ENCODE measurements around the gene SIX1.

Gene SIX1

DNA sequence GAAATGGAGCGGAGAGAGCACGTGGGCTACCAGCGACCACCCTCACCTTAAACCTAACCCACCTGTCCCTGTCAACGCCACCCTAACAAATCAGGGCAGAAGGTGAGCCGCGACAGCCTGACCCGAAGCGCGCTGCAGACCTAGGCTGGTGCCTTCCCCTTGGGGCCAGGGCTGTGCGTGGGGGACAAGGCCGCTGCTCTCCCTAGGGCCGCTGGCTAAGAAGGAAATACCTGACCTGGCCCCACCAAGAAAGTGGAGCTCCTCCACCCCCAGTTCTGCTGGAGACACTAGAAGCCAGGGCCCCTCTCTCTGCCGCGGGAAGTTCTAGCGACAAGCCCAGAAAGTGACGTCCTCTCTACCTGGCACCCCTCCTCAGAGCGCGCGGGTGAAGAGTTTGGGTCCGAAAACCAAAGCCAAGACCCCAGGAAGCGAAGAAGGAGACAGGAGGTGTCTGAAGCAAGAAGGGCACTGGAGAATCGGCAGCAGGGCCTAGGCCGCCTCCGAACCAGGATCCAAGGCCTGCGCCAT is 7.5 kb downstream of the SIX1 start:
- no peak for DNase-seq

DNA sequence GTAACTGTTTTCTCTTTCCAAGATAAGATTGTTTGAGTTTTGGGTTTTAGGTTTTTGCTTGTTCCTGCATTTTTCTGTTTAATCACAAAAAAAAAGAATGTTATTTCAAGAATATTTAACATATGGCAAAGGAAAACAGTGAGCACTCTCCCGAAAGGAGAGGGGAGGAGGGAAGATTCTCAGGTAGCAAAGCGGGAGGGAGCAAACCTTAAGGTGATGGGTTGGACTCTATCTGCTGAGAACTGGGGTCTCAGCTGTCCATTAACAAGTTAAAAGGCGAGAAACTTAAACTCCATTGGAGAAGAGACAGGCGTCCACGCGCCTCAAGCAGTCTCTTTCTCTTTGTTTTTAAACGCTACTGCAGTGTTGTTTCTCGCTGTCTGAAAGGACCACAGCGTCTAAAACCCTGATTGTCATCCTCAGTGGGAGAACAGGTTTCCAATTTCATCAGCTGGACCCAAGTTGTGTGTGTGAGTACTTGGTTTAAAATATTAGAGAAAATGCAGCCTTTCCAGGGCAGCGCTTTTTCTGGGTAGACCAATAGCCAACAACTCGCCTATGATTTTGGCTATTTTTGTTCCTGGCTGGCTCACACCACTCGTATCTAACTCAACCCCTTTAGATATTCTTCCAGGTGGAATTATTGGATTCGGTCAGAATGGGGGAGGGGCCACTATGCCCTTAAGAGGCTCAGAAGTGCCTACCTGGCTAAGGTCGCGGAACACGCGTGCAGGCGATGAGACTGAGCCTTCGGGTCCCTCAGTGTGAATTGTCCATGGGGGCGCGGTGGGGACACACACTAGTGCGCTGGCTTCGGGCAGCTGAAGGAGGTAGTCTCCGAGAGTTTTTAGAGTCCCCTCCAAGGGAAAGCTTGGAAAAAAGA is 8.2 kb downstream of the SIX1 start:
- no peak for DNase-seq

DNA sequence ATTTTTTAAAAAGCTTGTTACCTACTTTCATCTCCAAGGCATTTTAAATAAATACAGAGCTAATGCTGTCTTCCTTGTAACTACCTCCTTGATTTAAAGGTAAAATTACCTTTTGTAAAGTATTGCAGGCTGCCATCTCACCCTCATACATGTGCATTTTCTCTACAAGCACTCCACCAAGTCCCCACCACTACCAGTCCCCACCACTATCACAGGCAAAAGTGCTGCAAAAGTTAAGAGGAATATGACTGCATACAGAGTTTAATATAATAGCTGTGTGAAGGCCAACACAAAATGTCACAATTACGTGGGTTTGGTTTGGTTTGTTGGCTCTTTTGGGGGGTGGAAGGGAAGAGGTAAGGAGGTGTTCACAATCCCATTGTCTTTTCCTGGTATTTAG is 9.6 kb downstream of the SIX1 start:
- no peak for DNase-seq

DNA sequence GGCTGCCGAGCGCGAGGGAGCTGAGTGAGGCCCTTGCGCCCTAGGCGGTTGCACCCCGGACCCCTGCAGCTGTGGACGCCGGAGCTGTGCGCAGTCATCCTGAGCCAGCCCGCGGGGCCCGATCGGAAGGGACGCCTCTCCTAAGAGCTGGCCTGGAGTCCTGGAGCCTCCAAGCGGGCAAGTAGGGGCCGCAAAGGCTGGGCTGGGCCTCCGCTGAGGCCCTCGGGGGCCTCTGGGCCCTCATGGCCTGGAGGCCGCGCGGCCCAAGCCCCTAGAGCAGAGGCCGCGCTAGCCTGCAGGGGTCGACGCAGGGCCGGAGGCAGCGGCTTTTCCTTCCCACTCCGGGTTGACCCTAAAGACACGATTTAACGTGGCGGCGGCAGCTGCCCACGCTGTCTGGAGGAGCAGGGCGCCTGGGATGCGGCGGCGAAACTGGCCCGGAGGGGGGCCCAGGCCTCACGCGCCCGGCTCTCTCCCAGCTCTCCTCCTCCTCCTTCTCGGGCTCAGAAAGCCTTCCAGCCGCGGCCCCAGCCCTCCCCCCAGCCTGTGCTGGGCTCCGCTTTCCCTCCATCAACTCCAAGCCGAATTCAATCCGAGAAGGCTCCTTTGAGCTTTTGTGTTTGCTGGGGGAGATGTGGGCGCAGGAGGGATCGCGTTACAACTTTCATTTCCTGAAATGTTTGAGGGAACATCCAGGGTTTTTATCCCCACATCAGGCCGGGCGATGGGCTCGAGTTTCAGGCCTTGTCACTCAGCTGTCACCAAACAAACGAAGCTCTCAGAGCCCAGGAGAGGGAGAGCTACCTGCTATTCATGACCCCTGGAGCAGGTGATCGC is 11.6 kb downstream of the SIX1 start:
- no peak for DNase-seq

DNA sequence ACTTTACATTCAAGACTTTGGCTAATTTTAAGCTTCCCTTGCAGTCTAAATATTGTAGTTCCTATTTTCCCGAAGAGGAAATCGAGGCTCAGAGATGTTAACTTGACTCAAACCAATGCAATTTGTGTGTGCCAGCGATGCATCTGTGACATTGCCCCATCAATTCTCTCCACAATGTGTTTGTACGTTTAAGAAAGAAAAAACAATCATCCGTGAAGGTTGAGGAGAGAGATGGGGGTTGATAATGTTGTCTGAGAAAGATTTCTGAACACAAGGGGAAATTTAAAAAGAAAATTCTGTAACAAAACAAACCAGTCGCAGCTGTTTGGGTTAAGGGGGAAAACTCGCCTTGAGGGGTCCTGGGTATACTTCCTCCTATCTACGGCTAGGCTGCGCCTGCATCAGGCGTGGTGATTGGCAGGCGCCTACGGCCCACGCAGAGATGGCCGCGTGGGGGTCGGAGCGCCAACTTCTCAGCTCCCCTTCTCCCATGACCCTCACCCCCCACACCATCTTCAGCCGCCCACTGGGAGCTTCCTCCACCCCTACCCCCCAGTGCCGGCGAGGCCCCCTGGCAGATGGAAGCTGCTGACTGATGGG is 12.3 kb downstream of the SIX1 start:
- no peak for DNase-seq

DNA sequence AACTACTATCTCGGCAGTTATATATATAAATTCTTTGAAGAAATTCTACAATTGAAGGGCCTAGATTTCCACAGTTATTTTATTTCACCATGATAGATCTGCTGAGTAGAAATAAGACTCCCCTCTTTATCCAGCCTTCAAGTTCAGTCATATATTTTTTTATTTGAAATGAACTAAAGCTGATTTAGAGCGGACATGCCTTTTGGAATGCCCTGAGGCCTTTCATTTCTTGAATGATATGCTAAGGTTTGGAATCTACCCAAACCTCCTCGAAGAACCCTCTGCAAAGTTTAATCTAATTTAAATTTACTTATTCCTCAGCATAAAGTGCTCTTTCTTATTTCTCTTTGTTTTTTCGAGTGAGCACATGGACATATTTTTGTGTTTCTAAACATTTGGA is 15.1 kb downstream of the SIX1 start:
- no peak for DNase-seq

DNA sequence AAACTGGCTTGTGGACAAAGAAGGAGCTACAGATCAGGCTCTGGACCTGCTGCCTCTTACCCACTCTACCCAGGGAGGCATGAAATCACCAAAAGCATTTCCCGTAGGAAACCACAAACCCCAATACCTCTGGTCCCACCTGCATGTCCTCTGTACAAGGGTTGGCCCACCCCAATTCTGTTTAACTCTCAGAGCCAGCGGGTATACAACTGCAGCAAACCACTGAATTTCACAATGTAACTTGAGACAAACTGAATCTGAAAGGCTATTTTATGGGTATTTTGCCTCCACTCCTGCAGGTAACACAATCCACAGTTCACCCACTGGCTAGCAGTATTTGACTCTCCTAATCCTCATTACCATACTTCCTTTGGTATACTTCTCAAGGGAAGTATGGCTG is 16.5 kb downstream of the SIX1 start:
- no peak for DNase-seq

DNA sequence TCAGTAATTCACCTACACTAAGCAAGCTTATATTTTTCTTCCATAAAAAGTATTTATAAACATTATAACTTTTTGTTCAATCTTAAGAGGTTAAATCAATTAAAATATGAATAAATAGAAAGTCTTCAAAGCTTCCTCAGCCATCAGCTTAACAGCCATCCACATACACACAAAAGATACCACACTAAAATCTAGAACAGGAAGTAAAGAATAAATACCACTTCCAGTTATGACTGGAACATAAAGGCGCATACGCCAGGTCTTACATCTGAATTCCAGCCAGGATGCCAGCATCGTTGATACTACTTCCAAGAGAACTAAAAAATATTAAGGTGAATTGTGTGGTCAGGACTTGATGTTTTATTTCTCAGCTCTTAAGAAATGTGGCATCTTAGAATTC is 17.0 kb downstream of the SIX1 start:
- no peak for DNase-seq

DNA sequence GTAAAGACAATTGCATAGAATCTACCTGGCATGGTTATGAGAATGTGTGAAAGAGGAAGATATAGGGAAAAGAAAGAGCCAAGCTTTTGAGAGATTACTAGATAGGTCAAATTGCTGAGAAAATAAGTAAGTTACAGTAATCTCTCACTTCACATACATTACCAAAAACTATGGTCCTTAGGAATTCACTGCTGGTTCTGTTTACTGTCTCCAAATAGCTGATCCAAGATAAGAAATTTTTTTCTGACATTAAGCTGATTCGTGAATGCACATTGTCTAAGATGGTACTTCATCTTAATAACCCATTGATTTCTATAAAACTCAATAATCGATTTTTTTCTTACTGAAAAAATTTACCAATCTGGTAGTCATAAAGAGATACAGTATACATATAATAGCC is 17.4 kb downstream of the SIX1 start:
- DNase-seq: no peak

DNA sequence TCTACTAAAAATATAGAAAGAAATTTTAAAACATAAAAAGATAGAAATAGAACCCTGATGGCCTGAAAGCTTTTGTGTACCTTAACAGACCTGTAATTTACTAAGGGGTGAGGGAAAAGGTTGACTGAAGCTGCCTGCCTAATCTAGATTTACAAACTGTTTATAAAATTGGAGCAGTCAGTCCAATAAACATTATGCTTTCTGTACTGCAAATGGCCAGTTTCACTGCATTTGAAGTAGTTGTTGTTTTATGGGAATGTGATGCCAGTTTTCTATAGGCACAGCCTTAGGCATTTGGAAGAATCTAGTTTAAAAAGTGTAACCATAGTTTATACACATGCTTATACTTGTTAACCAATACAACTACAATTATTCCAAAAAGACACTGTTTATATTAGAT is 19.1 kb downstream of the SIX1 start:
- DNase-seq: no peak

DNA sequence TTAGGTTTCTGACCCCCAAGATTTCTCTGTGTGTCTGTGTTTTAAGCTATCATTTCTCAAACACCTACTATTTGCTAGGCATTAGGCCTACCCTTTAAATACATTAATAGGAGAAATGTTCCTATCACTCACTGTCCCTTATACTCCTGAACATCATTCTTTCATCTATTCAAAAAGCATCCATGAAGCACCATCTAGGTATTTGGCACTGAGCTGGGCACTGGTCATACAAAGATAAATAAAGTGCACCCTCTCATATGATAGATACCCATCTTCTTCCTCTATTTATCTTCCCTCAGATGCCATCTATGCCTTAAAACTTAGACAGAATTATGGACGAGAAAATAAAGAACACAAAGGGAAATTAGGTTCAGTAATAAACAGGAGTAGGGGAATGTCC is 20.4 kb downstream of the SIX1 start:
- no peak for DNase-seq

DNA sequence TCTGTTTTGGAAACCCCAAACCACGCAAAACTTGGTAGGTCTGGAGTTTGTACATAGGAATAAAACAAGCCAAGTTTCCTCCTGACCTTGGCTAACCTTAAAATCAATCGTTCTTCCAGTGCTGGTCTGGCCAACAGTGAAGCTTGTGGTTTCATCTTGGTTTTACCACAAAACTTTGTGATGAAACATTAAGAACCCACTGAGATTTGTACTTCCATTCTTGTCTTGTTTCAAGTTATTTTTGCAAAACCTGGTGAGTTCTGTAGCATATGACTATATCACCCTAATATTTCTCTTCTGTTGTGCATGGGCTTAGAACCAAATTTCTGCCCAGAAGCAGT is 26.4 kb downstream of the SIX1 start:
- DNase-seq: no peak

DNA sequence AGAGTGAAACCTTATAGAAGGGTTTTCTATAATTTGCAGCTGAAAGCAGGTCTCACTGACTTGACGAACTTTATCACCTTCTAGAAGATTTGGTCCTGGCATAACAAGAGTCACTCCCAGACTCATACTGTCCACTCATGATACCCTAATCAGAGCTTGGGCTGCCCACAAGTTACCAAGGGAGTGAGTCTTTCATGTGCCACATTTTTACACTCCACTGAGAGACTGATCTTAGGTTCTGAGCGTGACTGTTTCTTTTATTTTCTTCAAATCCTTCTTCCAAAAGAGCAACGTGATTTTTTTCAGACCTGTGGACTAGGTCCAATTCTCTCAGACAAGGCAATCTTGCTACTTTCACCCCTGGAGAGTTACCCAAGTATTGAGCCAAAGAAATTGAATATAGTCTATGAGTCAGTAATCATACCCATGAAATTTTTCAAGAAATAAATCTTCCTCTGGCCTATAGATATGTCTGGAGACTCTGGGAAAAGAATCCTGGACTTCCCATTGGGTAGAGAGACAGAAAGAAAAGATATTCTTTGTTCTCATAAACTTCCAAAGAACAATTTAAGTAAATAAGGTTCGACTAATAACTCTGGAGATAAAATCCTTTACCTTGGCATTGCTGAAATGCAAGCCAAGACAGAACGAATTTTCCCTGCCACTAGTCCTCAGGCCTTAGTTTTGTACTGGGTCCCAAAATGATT is 26.9 kb downstream of the SIX1 start:
- no peak for DNase-seq

DNA sequence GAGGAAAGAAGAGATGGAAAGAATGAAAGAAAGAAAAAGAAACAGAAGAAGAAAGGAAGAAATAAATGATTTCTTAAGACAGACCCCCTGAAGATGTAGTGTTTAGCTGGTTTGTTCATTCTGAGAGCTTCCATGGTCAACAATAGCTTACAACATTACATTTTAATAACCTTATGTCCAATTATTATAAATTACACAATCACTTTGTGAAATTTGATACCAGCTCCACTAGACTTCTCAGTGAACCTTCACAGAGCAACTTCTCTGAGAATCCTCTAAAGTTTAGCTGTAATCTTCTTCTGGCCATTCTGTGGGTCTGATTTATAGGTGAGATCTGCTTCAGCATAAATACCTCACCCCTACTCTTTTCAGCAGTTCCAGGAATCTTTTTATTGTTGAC is 27.9 kb downstream of the SIX1 start:
- no peak for DNase-seq

DNA sequence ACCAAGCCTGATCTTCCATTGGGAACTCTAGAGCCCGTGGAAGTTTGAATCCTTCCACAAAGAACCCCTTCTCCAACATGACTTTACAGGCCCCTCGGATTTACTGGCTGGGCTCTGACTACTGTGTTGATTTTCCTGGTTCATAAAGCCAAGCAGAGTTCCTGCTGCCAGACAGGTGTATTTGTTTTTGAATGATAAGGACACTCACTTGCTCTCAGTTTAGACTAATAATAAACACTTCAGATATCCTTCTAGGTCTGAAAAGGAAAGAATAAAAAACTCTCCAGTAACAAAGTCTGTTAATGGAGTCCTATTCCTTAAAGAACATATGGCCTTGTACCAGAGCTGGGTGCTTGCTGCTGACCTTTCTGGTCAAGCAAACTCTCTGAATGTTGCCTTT is 31.0 kb downstream of the SIX1 start:
- DNase-seq: no peak

DNA sequence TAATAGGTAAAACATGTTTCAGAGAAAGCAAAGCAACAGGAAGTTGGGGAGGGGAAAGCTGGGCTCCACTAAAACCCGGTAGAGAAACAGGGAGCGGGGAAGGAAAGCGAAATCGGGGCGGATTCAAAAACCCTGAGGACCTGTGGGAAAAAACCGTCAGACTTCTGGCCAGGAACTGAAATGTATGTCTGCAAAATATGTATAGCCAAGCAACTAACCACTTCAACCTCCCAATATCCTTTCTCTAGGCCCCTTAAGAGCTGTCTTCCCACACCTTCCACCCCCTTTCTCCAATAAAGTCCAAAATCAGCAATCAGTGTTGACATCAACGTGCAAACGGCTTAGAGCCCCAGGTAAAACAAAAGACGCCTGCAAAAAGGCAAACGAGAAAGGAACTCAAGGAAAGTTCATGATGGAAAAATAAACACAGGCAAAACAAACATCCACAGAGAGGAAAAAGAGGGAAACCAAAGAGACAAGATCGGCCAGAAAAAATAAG is 32.8 kb downstream of the SIX1 start:
- no peak for DNase-seq

DNA sequence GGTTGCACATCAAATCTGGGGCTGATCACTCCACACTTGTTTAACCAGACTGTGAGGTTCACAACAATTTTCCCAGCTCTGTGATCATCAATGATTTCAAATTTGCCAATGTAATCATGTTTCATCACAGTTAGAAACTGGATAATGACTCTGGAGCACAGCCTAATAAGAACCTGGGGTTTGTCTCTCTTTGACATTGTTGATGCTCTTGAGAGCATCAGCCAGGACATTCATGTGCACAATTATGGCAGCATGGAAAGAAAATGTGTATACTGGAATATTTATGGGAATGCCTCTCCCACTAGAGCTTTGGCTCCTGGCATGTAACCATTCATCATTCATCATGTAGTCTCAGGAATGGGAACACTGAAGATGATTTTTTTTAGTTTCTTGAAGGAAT is 47.0 kb downstream of the SIX1 start:
- no peak for DNase-seq

DNA sequence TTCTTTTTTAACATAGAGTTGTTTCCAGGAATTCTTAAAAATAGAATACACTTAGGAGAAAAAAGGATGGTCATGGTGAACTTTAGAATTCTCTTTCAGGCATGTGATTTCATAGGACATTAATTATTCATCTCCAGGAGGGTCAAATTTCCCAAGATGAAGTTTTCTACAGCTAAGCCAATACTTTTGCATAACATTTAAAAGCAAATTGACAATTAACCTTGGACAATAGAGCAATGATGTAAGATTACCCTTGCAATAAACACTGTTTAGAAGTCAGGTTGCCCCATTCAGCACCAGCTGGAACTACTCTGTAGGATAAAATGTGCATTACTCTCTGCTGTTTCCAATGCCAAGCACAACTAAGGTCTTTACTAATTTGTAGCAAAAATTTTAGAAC is 49.5 kb downstream of the SIX1 start:
- no peak for DNase-seq

DNA sequence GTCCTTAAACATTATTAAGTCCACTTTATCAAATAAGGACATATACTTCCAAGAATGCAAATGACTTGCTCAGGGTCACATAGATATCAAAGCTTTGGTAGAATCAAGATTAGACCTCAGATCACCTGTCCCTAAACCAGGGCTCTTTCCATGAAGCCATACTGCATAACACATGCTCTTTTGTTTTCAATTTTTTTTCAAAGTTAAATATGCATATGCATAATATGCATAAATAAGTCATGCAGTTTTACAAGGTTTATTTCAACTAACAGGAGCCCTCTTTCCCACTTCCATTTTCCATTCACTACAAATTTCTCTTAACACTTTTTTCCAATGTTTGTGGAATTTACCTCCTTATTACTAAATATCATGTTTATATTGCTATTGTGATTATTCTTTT is 53.1 kb downstream of the SIX1 start:
- DNase-seq: no peak

DNA sequence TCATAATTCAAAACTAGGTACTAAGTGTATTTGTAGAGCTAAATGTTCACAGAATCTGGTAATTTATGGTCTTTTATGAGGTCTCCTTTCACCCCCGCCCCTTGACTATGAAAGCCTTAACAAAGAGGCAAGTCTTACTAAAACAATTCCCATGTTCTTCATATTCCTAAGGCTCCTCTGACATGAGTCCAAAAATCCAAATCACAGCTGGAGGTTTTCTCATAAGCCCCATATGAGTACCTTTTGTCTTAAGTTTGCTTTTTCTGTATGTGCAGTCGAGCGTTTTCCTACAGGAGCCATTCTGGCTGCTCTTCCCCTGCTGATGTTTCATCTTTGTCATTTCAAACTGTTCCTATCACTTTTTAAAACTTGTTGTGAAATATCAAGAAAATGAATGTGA is 55.2 kb downstream of the SIX1 start:
- DNase-seq: no peak
